Ammon's horn (tissue), 1 donor: Measurements from ENCODE around the gene SUZ12.
"Not testable (repeated sequence)": the region's sequence is repeated elsewhere in the genome, so short reads cannot be mapped to it uniquely, and the experiment has no call there.

ENCODE experiments used
- DNase-seq: peaks from one replicate; pipeline ENCODE4 v3.0.0-alpha.2; 2016; ENCODE audit warnings: low spot score

Gene SUZ12

GRCh38 chr17:31936615-31937609 is at the start of gene SUZ12:
Gene SUZ12 (plus strand): TSS chr17:31937007. CDS start chr17:31937247, 240 bp downstream.
- DNase-seq = peak; percentile 89

GRCh38 chr17:31888124-31888523 is 48.7 kb upstream of the SUZ12 start:
- peak; percentile 48 for DNase-seq

- no peak for DNase-seq
These were observed 35.9 kb upstream of the SUZ12 start for GRCh38 chr17:31900877-31901276.

- DNase-seq = no peak
These were observed 34.1 kb upstream of the SUZ12 start for GRCh38 chr17:31902693-31903092.

GRCh38 chr17:31903401-31903800 is 33.4 kb upstream of the SUZ12 start:
- no peak for DNase-seq

- DNase-seq = peak; percentile 23
These were observed 29.4 kb upstream of the SUZ12 start for GRCh38 chr17:31907342-31907962.

DNA sequence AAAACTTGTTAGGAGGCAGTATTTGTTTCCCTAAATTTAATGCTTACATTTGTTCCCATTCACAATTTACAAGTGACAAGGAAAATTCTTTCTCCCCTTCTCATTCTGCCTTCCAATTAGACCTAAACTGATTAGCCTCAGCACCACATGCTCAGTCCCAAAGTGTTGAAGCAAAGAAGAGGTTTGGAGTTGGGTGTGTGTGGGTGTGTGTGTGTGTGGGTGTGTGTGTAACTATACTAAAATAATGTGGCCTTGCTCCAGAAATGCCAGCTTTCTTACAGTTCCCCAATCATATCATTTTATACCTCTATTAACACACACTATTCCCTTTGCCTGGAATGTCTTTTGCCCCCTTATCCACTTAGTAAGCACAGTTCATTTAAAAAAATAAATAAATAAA is 28.4 kb upstream of the SUZ12 start:
- peak; percentile 9 for DNase-seq

DNA sequence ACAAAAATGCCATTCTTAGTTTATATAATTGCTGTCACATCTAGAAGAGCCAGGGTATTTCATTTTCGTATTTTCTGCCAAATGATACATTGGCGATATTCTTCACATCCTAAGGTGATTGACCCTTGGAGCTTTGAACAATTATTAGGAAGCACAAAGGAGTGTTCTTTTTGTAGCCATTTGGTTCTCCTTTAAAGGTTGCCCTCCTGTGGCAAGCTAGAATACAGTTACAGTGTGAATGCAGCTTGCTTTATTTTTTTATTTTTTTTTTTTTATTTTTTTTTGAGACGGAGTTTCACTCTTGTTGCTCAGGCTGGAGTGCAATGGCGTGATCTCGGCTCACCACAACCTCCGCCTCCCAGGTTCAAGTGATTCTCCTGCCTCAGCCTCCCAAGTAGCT is 24.1 kb upstream of the SUZ12 start:
- DNase-seq = not testable (repeated sequence)

DNA sequence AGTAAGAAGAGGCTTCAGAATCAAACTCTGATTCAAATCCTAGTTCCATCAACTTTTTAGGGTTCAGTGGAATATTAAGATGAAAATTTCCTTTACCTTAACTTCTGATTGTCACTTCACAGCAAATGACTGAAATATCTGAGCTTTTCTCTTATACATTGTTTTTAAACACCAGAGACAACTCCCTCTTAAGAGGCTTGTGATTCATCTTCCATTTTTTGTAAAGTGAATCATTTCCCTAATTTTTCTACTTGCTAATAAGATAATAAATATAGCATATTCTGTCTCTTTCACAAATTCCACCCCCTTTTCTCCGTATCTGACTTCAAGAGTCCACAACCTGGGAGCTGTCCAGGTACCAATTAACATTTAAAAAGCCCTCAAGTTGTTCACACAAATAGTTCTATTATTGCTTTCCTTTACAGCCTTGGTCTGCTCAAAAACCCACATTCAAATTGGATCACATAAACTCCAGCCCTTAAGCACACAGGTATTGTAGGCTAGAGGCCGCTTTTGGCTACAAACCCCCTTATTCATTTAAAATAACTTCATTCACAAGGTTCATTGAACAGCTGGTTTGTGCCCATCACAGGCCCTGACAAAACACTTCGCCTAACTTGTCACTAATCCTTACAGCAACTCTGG is 21.2 kb upstream of the SUZ12 start:
- DNase-seq = no peak

DNA sequence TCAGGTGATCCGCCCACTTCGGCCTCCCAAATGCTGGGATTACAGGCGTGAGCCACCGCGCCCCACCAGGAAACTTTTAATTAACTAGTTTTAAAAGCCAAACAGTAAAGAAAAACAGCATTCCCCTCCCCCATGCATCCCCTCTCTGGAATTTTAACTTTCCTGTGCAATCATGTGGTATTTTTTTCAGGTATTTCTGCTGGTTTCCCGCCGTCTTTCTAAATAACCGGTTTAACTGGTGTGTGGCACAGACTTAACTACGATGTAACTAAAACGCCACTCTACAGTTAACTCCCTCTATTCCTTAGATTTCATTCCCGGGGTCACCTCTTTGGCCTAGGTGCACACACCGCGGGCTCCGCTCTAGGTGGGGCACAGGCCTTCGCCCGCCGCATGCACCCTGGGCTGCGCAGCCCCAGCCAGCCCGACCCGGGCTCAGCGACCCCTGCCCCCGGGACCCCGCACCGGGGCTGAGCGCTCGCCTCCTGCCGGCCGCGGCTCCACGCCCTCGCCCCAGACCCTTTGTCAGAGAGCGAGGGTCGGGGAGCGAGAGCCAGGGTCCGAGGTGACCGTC is 20.2 kb upstream of the SUZ12 start:
- no peak for DNase-seq

- DNase-seq = no peak
These were observed 19.7 kb upstream of the SUZ12 start for GRCh38 chr17:31917065-31917529.

- not testable (repeated sequence) for DNase-seq
These were observed 19.1 kb upstream of the SUZ12 start for GRCh38 chr17:31917721-31918120.

- DNase-seq = no peak
These were observed 18.1 kb upstream of the SUZ12 start for GRCh38 chr17:31918701-31919128.

GRCh38 chr17:31919802-31920525 is 16.8 kb upstream of the SUZ12 start:
- no peak for DNase-seq

- no peak for DNase-seq
These were observed 10.6 kb upstream of the SUZ12 start for GRCh38 chr17:31926100-31926729.

- DNase-seq = no peak
These were observed 5.1 kb upstream of the SUZ12 start for GRCh38 chr17:31931756-31932155.

DNA sequence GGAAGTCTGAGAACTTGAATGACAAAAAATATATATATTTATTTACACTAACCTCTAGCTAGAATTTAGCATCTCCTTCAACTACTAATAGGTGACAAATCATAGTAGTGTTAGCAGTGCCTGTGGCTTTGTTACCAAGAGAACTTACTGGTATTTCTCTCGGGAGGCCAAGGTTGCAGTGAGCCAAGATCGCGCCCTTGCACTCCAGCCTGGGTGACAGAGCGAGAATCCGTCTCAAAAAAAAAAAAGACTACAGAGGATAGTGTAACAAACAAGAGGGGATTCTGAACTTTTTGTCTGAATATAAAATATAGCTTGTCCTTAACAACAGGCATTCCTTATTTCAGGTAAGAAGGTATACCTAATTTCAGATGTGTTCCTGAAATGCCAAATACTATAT is 1.3 kb upstream of the SUZ12 start:
- no peak for DNase-seq

DNA sequence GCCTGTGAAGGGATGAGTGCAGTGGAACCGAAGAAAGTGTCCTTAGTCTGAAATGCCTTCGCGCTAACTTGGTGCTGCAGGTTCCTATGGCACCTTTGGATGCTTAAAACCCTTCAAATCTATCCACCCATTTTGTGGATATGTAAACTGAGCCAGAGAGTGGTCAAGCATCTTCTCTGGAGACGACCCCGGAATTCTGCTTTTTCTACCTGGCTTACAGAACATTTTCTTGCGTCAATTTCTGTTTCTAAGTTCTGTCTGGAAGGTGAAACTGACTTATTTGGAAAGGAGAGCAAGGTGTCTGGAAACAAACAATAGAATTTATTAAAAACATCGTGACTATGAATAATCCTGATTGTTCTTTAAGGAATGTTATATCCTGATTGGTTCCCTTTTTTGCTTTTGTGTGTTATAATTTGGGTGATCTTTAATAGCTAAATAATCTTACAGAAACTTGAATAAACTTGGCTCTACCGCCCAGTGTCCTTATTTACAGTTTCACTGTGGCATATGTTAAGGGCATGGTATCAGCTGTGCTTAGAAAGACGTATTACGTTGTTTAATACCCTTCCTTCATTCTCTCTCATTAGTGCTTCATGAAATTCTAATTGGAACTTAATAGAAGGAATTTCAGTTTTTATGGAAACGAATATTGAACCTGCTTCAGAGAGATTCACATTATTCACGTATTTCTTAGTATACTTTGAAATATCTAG is 1.3 kb downstream of the SUZ12 start:
- not testable (repeated sequence) for DNase-seq

DNA sequence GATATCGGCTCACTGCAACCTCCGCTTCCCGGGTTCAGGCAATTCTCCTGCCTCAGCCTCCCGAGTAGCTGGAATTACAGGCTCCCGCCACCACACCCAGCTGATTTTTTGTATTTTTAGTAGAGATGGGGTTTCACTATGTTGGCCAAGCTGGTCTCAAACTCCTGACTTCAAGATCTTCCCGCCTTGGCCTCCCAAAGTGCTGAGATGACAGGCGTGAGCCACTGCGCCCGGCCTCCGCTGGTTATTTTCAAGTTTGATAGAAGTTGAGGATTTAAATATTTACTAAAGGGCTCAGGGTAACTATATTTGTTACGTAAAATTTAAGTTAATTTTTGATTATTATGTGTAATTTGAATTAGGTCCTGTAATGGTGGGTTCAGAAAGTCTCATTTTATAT is 5.1 kb downstream of the SUZ12 start:
- DNase-seq = not testable (repeated sequence)

DNA sequence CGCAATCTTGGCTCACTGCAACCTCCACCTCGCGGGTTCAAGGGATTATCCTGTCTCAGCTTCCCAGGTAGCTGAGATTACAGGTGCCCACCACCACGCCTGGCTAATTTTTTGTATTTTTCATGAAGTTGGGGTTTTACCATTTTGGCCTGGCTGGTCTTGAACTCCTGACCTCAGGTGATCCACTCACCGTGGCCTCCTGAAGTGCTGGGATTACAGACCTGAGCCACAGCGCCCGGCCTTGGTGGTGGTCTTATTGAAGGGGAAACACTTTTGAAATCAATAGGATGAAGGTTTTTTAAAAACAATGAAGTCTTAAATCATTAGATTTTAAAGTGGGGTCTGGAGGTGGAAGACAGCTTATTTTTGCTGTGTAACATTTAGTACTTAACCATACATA is 5.6 kb downstream of the SUZ12 start:
- DNase-seq = not testable (repeated sequence)
